Psoas muscle (tissue), 8 donors: ENCODE measurements around the gene AKT2. TPM values are rescaled to one million over a fixed set of nuclear protein-coding genes. Genes with fewer than 3 reads are reported as not detected.

ENCODE experiments used
- ATAC-seq, 4 donors: fragments of 200-7000 bp; cut with Tn5 transposase; one replicate each; pipeline ENCODE4 v1.9.1; 2020; ENCODE audit warnings: moderate library complexity in 3 of 4, mild to moderate bottlenecking in 2 of 4
- DNase-seq, 2 donors: peaks; one replicate each; pipeline ENCODE4 v3.0.0-alpha.2; 2020
- H3K27ac ChIP-seq: fragments of 200-600 bp; one replicate; pipeline ENCODE4 v1.8.0; 2022
- H3K27me3 ChIP-seq, 3 donors: fragments of 200-600 bp in 1 of 3; one replicate each; pipeline versions ENCODE4 v1.6.1 to v1.8.0; 2013 to 2022; ENCODE audit warnings: low read length in 2 of 3, mild to moderate bottlenecking in 2 of 3, moderate library complexity in 1 of 3; ENCODE audit not compliant: insufficient read depth in 3 of 3
- H3K36me3 ChIP-seq, 2 donors: fragments of 200-600 bp in 1 of 2; one replicate each; pipeline versions ENCODE4 v1.6.1 to v1.8.0; 2013 to 2022; ENCODE audit warnings: low read depth in 1 of 2, mild to moderate bottlenecking in 1 of 2, moderate library complexity in 1 of 2; ENCODE audit not compliant: insufficient read depth in 1 of 2
- H3K4me1 ChIP-seq: fragments of 200-600 bp; one replicate; pipeline ENCODE4 v1.8.0; 2022
- H3K4me3 ChIP-seq: fragments of 200-600 bp; one replicate; pipeline ENCODE4 v1.8.0; 2022; ENCODE audit warnings: mild to moderate bottlenecking
- H3K9me3 ChIP-seq: fragments of 200-600 bp; one replicate; pipeline ENCODE4 v1.8.0; 2022
- CTCF ChIP-seq: fragments of 200-600 bp; IDR thresholded peaks from one replicate; pipeline ENCODE4 v1.8.0; 2022; ENCODE audit warnings: antibody characterized with exemption
- WGBS, 3 donors: extraction: QIAGEN DNeasy Blood & Tissue Kit; methylation state at CpG; one replicate each; pipeline versions ENCODE4 v1.1.6 to v1.1.7; 2013; 5-methylcytosine and 5-hydroxymethylcytosine counted together
- intact Hi-C, 2 donors: fragments of 100-400 bp; cut with DNase I; formaldehyde crosslinking; loops; one replicate each; pipeline versions ENCODE4 v1.11.0 to v1.14.2; 2022
- polyA plus RNA-seq, 3 donors: library from polyadenylated mRNA; stranded (reverse); fragments of 200-250 nt; gene quantifications; one replicate each; pipeline ENCODE4 v1.2.3, GENCODE V29; 2013
- total RNA-seq, 4 donors: library from RNA; stranded (reverse); fragmentation: NEBNext Ultra II Directional in 2 of 4; extraction: Animal tissue kit (Norgen Biotek cat#: 25700) in 2 of 4; gene quantifications; one replicate each; pipeline versions ENCODE4 v1.2.1 to v1.2.4, GENCODE V29; 2021 to 2023
- donor health status: healthy with polysubstance abuse.
- donor health status: DM: no; HTN: no; CAD: no; lungs with moderate emphysema.
- donor health status: Bipolar disorder and iron deficiency.
- donor health status: healthy.
- donor health status: DM: yes; HTN: yes; CAD: no.
- donor health status: DM: no; HTN: no; CAD: no.
- donor health status: DM: no; HTN: no; CAD: no.
- donor health status: DM: yes; HTN: yes; CAD: no.

AKT2 gene
- total and polyA plus RNA-seq, 7 donors: 81.8 to 194 (median 139) TPM

GRCh38 chr19:40254714-40255418 lies 30.3 kb downstream of the AKT2 start:
- Histone ChIP-seq H3K9me3 (no peaks in the 10 kb centered on the region), H3K27me3 (no peaks in the 10 kb centered on the region), H3K4me3 (no peak overlapping the region), H3K27ac (no peak overlapping the region), H3K4me1 (peaks cover 36% of the 10 kb centered on the region), H3K36me3 (peaks cover 0 to 58% of the 10 kb centered on the region in 2 donors)
- TF ChIP-seq CTCF: no peak
- intact Hi-C loops: no loop called here
- 88 to 97% (median 89%) methylated on average over 16 of the region's 16 CpGs for WGBS, 3 donors
- ATAC-seq (no peak), DNase-seq (no peak)

GRCh38 chr19:40253611-40254092 lies 31.5 kb downstream of the AKT2 start:
- TF ChIP-seq CTCF: no peak
- DNase-seq (no peak), ATAC-seq (no peak)
- Histone ChIP-seq H3K4me1 (peaks cover 38% of the 10 kb centered on the region), H3K4me3 (no peak overlapping the region), H3K27ac (no peak overlapping the region), H3K36me3 (peaks cover 0 to 61% of the 10 kb centered on the region in 2 donors), H3K27me3 (no peaks in the 10 kb centered on the region), H3K9me3 (no peaks in the 10 kb centered on the region)
- 68 to 78% (median 73%) methylated on average over 8 of the region's 8 CpGs for whole genome bisulfite sequencing, 3 donors
- intact Hi-C loops: no loop called here

- ATAC-seq: no peak
- peaks cover 0 to 61% of the 10 kb centered on the region in 2 donors for H3K36me3 ChIP-seq
Measured at GRCh38 chr19:40252395-40252794, 32.8 kb downstream of the AKT2 start.

GRCh38 chr19:40251991-40252390 lies 33.2 kb downstream of the AKT2 start:
- DNase-seq (no peak), ATAC-seq (no peak)
- WGBS, 3 donors: 63 to 77% (median 69%) methylated on average over 4 of the region's 4 CpGs
- no peak for TF ChIP-seq CTCF
- Histone ChIP-seq H3K9me3 (no peaks in the 10 kb centered on the region), H3K27me3 (no peaks in the 10 kb centered on the region), H3K4me1 (peaks cover 45% of the 10 kb centered on the region), H3K36me3 (peaks cover 0 to 61% of the 10 kb centered on the region in 2 donors), H3K27ac (no peak overlapping the region), H3K4me3 (no peak overlapping the region)
- intact Hi-C loops: no loop called here

More at GRCh38 chr19:40252395-40252794, 32.8 kb downstream of the AKT2 start:
- 58 to 68% (median 61%) methylated on average over 7 of the region's 7 CpGs for WGBS, 3 donors
- intact Hi-C loops: no loop called here
- Histone ChIP-seq H3K4me3 (no peak overlapping the region), H3K9me3 (no peaks in the 10 kb centered on the region), H3K4me1 (peaks cover 43% of the 10 kb centered on the region), H3K27ac (no peak overlapping the region), H3K27me3 (no peaks in the 10 kb centered on the region)
- DNase-seq: no peak
- no peak for TF ChIP-seq CTCF

- Histone ChIP-seq H3K4me1 (peaks cover 40% of the 10 kb centered on the region), H3K4me3 (no peak overlapping the region), H3K36me3 (peaks cover 0 to 55% of the 10 kb centered on the region in 2 donors), H3K9me3 (no peaks in the 10 kb centered on the region), H3K27me3 (no peaks in the 10 kb centered on the region), H3K27ac (no peak overlapping the region)
- DNase-seq (no peak), ATAC-seq (no peak)
- intact Hi-C loops: no loop called here
- no peak for TF ChIP-seq CTCF
Measured at GRCh38 chr19:40251244-40251643, 33.9 kb downstream of the AKT2 start.
